ENCODE measurements around the gene CTU2. TPM values are rescaled to one million over a fixed set of nuclear protein-coding genes. Genes with fewer than 3 reads are reported as not detected.

CTU2 gene
- total RNA-seq, 3 donors from 2014 or later (not counting 1 experiment from before 2014, with no cell fraction given): 36.6 to 43.3 (median 39.9) TPM

DNA sequence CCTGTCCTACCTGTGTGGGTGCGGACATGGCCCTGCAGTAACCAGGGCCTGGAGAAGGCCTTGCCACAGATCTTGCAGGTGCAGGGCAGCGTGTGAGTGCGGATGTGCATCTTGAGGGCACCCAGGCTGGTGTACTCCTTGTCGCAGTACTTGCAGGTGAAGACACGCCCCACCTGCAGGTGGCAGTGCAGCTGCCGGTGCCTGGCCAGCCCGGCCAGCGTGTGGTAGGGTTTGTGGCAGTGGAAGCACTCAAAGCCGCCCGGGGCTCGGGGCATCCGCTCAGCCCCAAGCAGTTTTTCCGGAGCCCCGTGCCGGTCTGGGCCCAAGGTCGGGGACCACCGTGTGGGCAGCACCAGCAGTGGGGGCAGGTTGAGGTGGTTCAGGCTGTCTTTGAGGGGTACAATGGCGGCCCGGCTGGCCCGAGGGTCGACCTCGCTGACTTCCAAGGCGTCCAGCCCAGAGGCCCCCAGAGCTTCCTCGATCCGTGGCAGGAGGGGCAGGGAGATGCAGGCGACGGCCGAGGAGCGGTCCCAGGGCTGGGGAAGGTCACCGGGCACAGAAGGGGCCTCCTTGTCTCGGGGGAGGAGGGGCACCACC lies 25.1 kb upstream of the CTU2 start:
- 65% methylated on average over 31 of the region's 31 CpGs for WGBS (ENCODE audit: insufficient coverage)
- peak overlapping the region; percentile 69 for H3K27ac ChIP-seq (ENCODE audit: low read length)
- Mint-ChIP-seq H3K27ac (peak overlapping the region; percentile 82 to 84), H3K36me3 (no peaks in the 10 kb centered on the region), H3K27me3 (ENCODE audit: low read depth in 2 of 2) (no peaks in the 10 kb centered on the region), H3K4me3 (peak overlapping the region; percentile 67), H3K4me1 (peaks cover 7 to 35% of the 10 kb centered on the region in 2 donors), H3K9me3 (no peaks in the 10 kb centered on the region)
- H3K4me3 ChIP-seq (ENCODE audit: low read length): no peak overlapping the region
- no peak for TF ChIP-seq CTCF (IDR thresholded peaks at IDR 0.05)
- no peaks in the 10 kb centered on the region for H3K9me3 ChIP-seq (ENCODE audit: control insufficient read depth, insufficient read depth, low read length)
- H3K4me1 ChIP-seq (ENCODE audit: control insufficient read depth, insufficient read depth, low read length): peaks cover 43% of the 10 kb centered on the region
- ATAC-seq (peak in 1 of 3 donors; percentile 38), DNase-seq (peak in 1 of 2 donors; percentile 70)
- intact Hi-C loops (cut with micrococcal nuclease): no loop called here
- H3K36me3 ChIP-seq (ENCODE audit: control insufficient read depth, insufficient read depth, low read length): peaks cover 26% of the 10 kb centered on the region
- H3K27me3 ChIP-seq (ENCODE audit: control insufficient read depth, insufficient read depth, low read length): no peaks in the 10 kb centered on the region

DNA sequence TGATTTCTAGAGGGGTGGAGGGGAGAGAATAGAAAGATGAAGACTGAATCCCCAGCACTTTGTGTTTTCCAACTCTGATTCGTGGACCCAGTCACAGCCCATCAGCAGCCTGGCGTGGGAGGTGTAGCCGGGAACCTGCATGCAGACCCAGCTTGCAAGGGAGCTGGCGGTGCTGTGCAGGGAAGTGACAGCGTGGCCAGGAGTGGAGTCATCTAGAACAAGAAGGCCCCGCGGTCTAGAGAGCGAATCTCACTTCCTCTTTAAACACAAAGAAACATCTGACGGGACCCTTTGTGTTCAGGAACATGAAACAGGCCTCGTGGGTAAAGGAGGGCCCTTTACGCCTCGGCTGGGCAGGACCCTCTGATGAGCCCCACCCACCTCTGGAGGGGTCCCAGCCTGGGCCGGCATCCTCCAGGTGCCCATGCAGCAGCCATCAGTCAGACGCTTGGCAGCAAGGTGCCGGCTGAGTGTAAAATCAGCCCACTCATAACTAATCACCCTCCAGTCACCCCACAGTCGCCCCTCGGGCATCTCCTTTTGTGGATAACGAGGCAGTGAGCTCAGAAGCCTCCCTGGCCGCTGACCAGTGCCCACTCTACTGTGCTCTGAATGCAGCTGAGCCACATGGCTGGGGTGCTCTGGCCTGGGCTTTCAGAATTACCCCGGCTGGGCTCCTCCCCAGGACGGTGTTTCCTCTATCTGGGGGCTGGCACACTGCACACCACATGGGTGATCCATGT lies 24.4 kb upstream of the CTU2 start:
- H3K27ac Mint-ChIP-seq: peak overlapping the region; percentile 82 to 84
- intact Hi-C loops (cut with micrococcal nuclease): no loop called here
- peaks cover 47% of the 10 kb centered on the region for H3K4me1 ChIP-seq (ENCODE audit: control insufficient read depth, insufficient read depth, low read length)

GRCh38 chr16:88684569-88685155 lies 21.6 kb upstream of the CTU2 start:
- Histone ChIP-seq H3K9me3 (ENCODE audit: control insufficient read depth, insufficient read depth, low read length) (no peaks in the 10 kb centered on the region), H3K27me3 (ENCODE audit: control insufficient read depth, insufficient read depth, low read length) (no peaks in the 10 kb centered on the region), H3K4me3 (ENCODE audit: low read length) (no peak overlapping the region), H3K36me3 (ENCODE audit: control insufficient read depth, insufficient read depth, low read length) (peaks cover 6% of the 10 kb centered on the region), H3K4me1 (ENCODE audit: control insufficient read depth, insufficient read depth, low read length) (peaks cover 50% of the 10 kb centered on the region), H3K27ac (ENCODE audit: low read length) (no peak overlapping the region)
- Mint-ChIP-seq H3K27me3 (ENCODE audit: low read depth in 2 of 2) (no peaks in the 10 kb centered on the region), H3K9me3 (no peaks in the 10 kb centered on the region), H3K36me3 (no peaks in the 10 kb centered on the region), H3K27ac (peak overlapping the region; percentile 36 to 73), H3K4me1 (peaks cover 7 to 35% of the 10 kb centered on the region in 2 donors), H3K4me3 (peak overlapping the region; percentile 55)
- no peak for ATAC-seq
- no peak for DNase-seq
- intact Hi-C loops (cut with micrococcal nuclease): loop anchor here (2.0 to 5.0 kb wide), 2 partner anchors 32 to 47 kb away; partner anchors contain the start of gene IL17C
- 88% methylated on average over 15 of the region's 15 CpGs for WGBS (ENCODE audit: insufficient coverage)
- TF ChIP-seq CTCF (IDR thresholded peaks at IDR 0.05): no peak

More for the DNA sequence above, 24.4 kb upstream of the CTU2 start:
- peak in 1 of 2 donors; percentile 73 for DNase-seq
- H3K27me3 Mint-ChIP-seq (ENCODE audit: low read depth in 2 of 2): no peaks in the 10 kb centered on the region
- WGBS (ENCODE audit: insufficient coverage): 20% methylated on average over 21 of the region's 21 CpGs
- peaks cover 26% of the 10 kb centered on the region for H3K36me3 ChIP-seq (ENCODE audit: control insufficient read depth, insufficient read depth, low read length)
- H3K36me3 Mint-ChIP-seq: no peaks in the 10 kb centered on the region
- H3K9me3 Mint-ChIP-seq: no peaks in the 10 kb centered on the region
- H3K9me3 ChIP-seq (ENCODE audit: control insufficient read depth, insufficient read depth, low read length): no peaks in the 10 kb centered on the region
- H3K4me3 Mint-ChIP-seq: peak overlapping the region; percentile 18
- H3K4me3 ChIP-seq (ENCODE audit: low read length): no peak overlapping the region
- H3K27ac ChIP-seq (ENCODE audit: low read length): peak overlapping the region; percentile 69
- ATAC-seq: peak; percentile 16 to 56 (median 17)
- peaks cover 7 to 35% of the 10 kb centered on the region in 2 donors for H3K4me1 Mint-ChIP-seq
- H3K27me3 ChIP-seq (ENCODE audit: control insufficient read depth, insufficient read depth, low read length): no peaks in the 10 kb centered on the region
- TF ChIP-seq CTCF (IDR thresholded peaks at IDR 0.05): no peak
